Measurements from ENCODE around the gene PARK7. TPM values are rescaled to one million over a fixed set of nuclear protein-coding genes. Genes with fewer than 3 reads are reported as not detected.
A peak's percentile ranks its signal among the peaks of the same experiment; 100 is the strongest.

Gene PARK7
- total RNA-seq, 1 experiment from 2014 or later: 448 TPM

DNA sequence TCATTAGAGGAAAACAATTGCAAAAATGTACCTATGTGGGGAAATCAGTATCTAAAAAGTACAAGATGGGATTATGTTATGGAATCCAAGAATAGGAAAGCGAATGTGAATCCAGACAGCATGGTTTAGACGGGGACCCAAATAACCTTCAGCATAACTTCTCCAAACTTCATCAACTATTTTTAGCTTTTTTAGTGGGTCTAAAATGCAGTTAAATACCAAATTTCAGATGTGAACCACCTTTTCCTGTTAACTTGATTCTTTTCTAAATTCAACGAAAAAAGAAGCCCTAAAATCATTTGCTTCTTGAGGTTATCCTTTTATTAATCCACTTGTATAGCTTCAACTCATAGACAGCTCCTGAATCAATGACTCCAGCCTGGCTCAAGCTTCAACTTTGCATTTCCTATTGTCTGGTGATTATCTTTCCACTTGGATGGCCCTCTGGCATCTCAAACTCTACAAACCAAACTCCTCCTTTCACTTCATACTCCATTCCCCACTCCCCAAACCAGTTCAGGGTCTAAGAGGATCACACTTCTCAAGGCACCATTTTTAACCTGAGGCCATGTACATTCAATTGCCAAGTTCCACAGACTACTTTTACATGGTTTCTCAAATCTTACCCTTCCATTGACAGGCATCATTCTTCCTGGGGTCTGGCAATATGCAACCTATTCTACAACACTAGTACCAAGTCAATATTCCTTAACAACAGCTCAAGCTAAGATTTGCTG, 57.1 kb downstream of the PARK7 start:
- H3K4me1 ChIP-seq (ENCODE audit: control insufficient read depth, insufficient read depth, low read length): peaks cover 71% of the 10 kb centered on the region
- in situ Hi-C loops (cut with HindIII; ENCODE audit: low pct_unique_long_range_greater_than_20kb, low sequenced_read_pairs) (no loop called here), intact Hi-C loops (cut with micrococcal nuclease; ENCODE audit: unreplicated experiment) (no loop called here)
- H3K27ac ChIP-seq (ENCODE audit: low read length): peak overlapping the region; percentile 99
- peak overlapping the region; percentile 75 to 99 for H3K4me3 ChIP-seq (ENCODE audit: low read depth in 2 of 2, low read length in 2 of 2)
- ATAC-seq (peak; percentile 11; the same call in 1 of the 2 replicates), DNase-seq (ENCODE audit: low read depth, low spot score) (no peak)
- CTCF ChIA-PET: interaction anchor here (0.6 to 1.5 kb wide), 2 partner anchors 186 to 296 kb away, joined by 4 read pairs; no protein-coding TSS in a partner anchor
- H3K36me3 ChIP-seq (ENCODE audit: control insufficient read depth, insufficient read depth, low read length): peaks cover 49% of the 10 kb centered on the region
- peak; percentile 79 for TF ChIP-seq POLR2AphosphoS5 (IDR thresholded peaks at IDR 0.05; ENCODE audit: low read depth, low read length)
- TF ChIP-seq SIN3A (IDR thresholded peaks at IDR 0.05; ENCODE audit: borderline replicate concordance, insufficient read depth, low read depth, low read length): no peak
- no peak for TF ChIP-seq TCF7L2 (IDR thresholded peaks at IDR 0.05; ENCODE audit: low read depth, low read length)
- TF ChIP-seq, protein P1, sequence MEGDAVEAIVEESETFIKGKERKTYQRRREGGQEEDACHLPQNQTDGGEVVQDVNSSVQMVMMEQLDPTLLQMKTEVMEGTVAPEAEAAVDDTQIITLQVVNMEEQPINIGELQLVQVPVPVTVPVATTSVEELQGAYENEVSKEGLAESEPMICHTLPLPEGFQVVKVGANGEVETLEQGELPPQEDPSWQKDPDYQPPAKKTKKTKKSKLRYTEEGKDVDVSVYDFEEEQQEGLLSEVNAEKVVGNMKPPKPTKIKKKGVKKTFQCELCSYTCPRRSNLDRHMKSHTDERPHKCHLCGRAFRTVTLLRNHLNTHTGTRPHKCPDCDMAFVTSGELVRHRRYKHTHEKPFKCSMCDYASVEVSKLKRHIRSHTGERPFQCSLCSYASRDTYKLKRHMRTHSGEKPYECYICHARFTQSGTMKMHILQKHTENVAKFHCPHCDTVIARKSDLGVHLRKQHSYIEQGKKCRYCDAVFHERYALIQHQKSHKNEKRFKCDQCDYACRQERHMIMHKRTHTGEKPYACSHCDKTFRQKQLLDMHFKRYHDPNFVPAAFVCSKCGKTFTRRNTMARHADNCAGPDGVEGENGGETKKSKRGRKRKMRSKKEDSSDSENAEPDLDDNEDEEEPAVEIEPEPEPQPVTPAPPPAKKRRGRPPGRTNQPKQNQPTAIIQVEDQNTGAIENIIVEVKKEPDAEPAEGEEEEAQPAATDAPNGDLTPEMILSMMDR (IDR thresholded peaks at IDR 0.05): no peak
- H3K27me3 ChIP-seq (ENCODE audit: control insufficient read depth, insufficient read depth, low read length): no peaks in the 10 kb centered on the region
- POLR2A ChIA-PET: interaction anchor here (0.6 to 1.0 kb wide), 6 partner anchors 13 to 993 kb away, joined by 3 to 12 read pairs (median 4); no protein-coding TSS in a partner anchor
- no TSS peak for BruUV-seq (replicated peaks)
- no peaks in the 10 kb centered on the region for H3K9me3 ChIP-seq (ENCODE audit: control insufficient read depth, insufficient read depth, low read depth, low read length)

DNA sequence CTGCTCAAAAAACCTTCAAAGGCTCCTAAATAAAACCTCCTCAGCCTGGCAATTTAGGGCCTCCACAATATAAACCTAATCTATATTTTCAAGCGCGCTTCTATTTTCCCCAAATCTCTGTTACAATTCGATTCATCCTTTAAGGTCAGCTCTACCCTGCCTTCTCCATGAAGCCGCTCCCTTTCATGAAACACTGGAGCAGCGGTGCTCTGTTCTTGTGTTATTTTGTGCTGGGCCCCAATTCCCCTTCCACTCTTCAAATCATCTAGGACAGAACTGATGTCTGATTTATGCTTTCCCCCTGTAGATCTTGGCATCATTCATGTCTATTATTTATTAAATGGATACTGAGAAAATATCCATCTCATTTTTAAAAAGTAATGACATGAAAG, 57.7 kb downstream of the PARK7 start:
- Histone ChIP-seq H3K9me3 (ENCODE audit: control insufficient read depth, insufficient read depth, low read depth, low read length) (no peaks in the 10 kb centered on the region), H3K27ac (ENCODE audit: low read length) (peak overlapping the region; percentile 99), H3K36me3 (ENCODE audit: control insufficient read depth, insufficient read depth, low read length) (peaks cover 49% of the 10 kb centered on the region), H3K27me3 (ENCODE audit: control insufficient read depth, insufficient read depth, low read length) (no peaks in the 10 kb centered on the region), H3K4me1 (ENCODE audit: control insufficient read depth, insufficient read depth, low read length) (peaks cover 65% of the 10 kb centered on the region), H3K4me3 (ENCODE audit: low read depth in 2 of 2, low read length in 2 of 2) (peak overlapping the region; percentile 75 to 99)
- ATAC-seq (no peak), DNase-seq (ENCODE audit: low read depth, low spot score) (no peak)
- CTCF ChIA-PET: interaction anchor here (1.5 kb wide), 1 partner anchor 295 kb away, joined by 4 read pairs; no protein-coding TSS in a partner anchor
- in situ Hi-C loops (cut with HindIII; ENCODE audit: low pct_unique_long_range_greater_than_20kb, low sequenced_read_pairs): no loop called here
- POLR2A ChIA-PET: interaction anchor here (0.6 to 1.0 kb wide), 7 partner anchors 36 to 879 kb away, joined by 3 to 11 read pairs (median 3); no protein-coding TSS in a partner anchor
- TF ChIP-seq SIN3A (IDR thresholded peaks at IDR 0.05; ENCODE audit: borderline replicate concordance, insufficient read depth, low read depth, low read length) (no peak), TCF7L2 (IDR thresholded peaks at IDR 0.05; ENCODE audit: low read depth, low read length) (no peak), POLR2AphosphoS5 (IDR thresholded peaks at IDR 0.05; ENCODE audit: low read depth, low read length) (no peak)
- TF ChIP-seq, protein P1 (IDR thresholded peaks at IDR 0.05): no peak
- TF ChIP-seq, protein P2, sequence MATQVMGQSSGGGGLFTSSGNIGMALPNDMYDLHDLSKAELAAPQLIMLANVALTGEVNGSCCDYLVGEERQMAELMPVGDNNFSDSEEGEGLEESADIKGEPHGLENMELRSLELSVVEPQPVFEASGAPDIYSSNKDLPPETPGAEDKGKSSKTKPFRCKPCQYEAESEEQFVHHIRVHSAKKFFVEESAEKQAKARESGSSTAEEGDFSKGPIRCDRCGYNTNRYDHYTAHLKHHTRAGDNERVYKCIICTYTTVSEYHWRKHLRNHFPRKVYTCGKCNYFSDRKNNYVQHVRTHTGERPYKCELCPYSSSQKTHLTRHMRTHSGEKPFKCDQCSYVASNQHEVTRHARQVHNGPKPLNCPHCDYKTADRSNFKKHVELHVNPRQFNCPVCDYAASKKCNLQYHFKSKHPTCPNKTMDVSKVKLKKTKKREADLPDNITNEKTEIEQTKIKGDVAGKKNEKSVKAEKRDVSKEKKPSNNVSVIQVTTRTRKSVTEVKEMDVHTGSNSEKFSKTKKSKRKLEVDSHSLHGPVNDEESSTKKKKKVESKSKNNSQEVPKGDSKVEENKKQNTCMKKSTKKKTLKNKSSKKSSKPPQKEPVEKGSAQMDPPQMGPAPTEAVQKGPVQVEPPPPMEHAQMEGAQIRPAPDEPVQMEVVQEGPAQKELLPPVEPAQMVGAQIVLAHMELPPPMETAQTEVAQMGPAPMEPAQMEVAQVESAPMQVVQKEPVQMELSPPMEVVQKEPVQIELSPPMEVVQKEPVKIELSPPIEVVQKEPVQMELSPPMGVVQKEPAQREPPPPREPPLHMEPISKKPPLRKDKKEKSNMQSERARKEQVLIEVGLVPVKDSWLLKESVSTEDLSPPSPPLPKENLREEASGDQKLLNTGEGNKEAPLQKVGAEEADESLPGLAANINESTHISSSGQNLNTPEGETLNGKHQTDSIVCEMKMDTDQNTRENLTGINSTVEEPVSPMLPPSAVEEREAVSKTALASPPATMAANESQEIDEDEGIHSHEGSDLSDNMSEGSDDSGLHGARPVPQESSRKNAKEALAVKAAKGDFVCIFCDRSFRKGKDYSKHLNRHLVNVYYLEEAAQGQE (IDR thresholded peaks at IDR 0.05; ENCODE audit: insufficient read depth in 1 of 2, low read depth in 2 of 2, low read length in 1 of 2): no peak
- intact Hi-C loops (cut with micrococcal nuclease; ENCODE audit: unreplicated experiment): no loop called here
- BruUV-seq (replicated peaks): no TSS peak

All from Panc1 (cell line).